Measurements from ENCODE around the gene MIEF2. TPM values are rescaled to one million over a fixed set of nuclear protein-coding genes. Genes with fewer than 3 reads are reported as not detected.

The MIEF2 gene
- polyA plus RNA-seq, 1 donor from 2014 or later = 74.9 TPM

DNA sequence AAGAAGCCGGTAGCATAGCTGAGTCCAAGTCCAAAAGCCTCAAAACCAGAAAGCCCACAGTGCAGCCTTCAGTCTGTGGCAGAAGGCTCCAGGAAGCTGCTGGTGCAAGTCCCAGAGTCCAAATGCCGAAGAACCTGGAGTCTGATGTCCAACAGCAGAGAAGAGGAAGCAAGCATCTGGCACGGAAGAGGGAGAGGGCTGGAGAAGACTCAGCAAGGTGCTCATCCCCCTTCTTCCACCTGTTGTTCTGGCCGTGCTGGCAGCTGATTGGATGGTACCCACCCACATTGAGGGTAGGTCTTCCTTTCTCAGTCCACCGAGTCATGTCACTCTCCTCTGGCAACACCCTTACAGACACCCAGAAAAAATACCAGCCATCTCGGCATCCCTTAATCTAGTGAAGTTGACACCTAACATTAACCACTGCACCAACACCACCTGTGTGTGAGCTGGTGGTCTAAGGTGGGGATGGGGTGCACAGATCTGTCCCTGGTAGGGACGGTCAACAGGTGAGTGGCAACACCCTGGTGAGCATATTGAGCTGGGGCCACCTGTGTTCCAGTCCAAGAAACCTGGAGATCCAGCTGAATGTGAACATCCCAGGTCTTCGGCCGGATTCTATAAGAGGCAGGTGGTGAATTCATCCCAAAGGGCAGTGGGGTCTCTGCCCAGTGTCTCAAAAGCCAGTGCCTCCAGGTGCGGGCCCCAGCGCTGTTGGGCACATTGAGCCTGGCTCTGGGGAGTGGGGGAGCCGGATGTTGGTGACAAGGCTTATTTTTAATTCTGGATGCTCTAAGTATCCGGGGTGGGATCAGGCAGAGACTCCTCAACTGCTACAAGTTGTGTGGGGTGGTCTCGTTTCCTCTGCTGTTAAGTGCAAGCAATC lies 9.8 kb downstream of the MIEF2 start:
- TF ChIP-seq, protein P1, sequence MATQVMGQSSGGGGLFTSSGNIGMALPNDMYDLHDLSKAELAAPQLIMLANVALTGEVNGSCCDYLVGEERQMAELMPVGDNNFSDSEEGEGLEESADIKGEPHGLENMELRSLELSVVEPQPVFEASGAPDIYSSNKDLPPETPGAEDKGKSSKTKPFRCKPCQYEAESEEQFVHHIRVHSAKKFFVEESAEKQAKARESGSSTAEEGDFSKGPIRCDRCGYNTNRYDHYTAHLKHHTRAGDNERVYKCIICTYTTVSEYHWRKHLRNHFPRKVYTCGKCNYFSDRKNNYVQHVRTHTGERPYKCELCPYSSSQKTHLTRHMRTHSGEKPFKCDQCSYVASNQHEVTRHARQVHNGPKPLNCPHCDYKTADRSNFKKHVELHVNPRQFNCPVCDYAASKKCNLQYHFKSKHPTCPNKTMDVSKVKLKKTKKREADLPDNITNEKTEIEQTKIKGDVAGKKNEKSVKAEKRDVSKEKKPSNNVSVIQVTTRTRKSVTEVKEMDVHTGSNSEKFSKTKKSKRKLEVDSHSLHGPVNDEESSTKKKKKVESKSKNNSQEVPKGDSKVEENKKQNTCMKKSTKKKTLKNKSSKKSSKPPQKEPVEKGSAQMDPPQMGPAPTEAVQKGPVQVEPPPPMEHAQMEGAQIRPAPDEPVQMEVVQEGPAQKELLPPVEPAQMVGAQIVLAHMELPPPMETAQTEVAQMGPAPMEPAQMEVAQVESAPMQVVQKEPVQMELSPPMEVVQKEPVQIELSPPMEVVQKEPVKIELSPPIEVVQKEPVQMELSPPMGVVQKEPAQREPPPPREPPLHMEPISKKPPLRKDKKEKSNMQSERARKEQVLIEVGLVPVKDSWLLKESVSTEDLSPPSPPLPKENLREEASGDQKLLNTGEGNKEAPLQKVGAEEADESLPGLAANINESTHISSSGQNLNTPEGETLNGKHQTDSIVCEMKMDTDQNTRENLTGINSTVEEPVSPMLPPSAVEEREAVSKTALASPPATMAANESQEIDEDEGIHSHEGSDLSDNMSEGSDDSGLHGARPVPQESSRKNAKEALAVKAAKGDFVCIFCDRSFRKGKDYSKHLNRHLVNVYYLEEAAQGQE (IDR thresholded peaks at IDR 0.05; ENCODE audit: borderline replicate concordance) = no peak
- TF ChIP-seq TAF1 (IDR thresholded peaks at IDR 0.05; ENCODE audit: low read depth) (no peak), EZH2 (IDR thresholded peaks at IDR 0.05; ENCODE audit: borderline replicate concordance, insufficient read depth, low read length, poor library complexity, severe bottlenecking) (no peak), POLR2AphosphoS5 (IDR thresholded peaks at IDR 0.05) (no peak), SMC3 (conservative IDR thresholded peaks at IDR 0.05; ENCODE audit: poor library complexity) (no peak), EP300 (conservative IDR thresholded peaks at IDR 0.05; ENCODE audit: poor library complexity, severe bottlenecking) (no peak), RAD21 (conservative IDR thresholded peaks at IDR 0.05) (no peak), MXI1 (conservative IDR thresholded peaks at IDR 0.05; ENCODE audit: poor library complexity, severe bottlenecking) (no peak)
- TF ChIP-seq, protein P2, sequence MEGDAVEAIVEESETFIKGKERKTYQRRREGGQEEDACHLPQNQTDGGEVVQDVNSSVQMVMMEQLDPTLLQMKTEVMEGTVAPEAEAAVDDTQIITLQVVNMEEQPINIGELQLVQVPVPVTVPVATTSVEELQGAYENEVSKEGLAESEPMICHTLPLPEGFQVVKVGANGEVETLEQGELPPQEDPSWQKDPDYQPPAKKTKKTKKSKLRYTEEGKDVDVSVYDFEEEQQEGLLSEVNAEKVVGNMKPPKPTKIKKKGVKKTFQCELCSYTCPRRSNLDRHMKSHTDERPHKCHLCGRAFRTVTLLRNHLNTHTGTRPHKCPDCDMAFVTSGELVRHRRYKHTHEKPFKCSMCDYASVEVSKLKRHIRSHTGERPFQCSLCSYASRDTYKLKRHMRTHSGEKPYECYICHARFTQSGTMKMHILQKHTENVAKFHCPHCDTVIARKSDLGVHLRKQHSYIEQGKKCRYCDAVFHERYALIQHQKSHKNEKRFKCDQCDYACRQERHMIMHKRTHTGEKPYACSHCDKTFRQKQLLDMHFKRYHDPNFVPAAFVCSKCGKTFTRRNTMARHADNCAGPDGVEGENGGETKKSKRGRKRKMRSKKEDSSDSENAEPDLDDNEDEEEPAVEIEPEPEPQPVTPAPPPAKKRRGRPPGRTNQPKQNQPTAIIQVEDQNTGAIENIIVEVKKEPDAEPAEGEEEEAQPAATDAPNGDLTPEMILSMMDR (IDR thresholded peaks at IDR 0.05; ENCODE audit: poor library complexity, severe bottlenecking) = no peak
- H3K4me2 ChIP-seq (ENCODE audit: low read length) = no peak overlapping the region
- no peaks in the 10 kb centered on the region for H3K79me2 ChIP-seq (replicated peaks; ENCODE audit: insufficient read depth, low read length)
- H4K20me1 ChIP-seq (ENCODE audit: insufficient read depth) = no peaks in the 10 kb centered on the region
- H3K9me2 ChIP-seq (ENCODE audit: insufficient read depth, low read length) = no peaks in the 10 kb centered on the region
- H3K9me3 ChIP-seq (ENCODE audit: low read length) = no peaks in the 10 kb centered on the region
- peaks cover 3% of the 10 kb centered on the region for H3K36me3 ChIP-seq (ENCODE audit: insufficient read depth, low read length)
- H3F3A ChIP-seq (ENCODE audit: insufficient read depth, low read length, poor library complexity, severe bottlenecking) = no peaks in the 10 kb centered on the region
- H3K27me3 ChIP-seq (ENCODE audit: insufficient read depth, low read depth, low read length) = no peaks in the 10 kb centered on the region
- no peak overlapping the region for H2AFZ ChIP-seq (ENCODE audit: low read depth, low read length)
- no peak overlapping the region for H3K9ac ChIP-seq (ENCODE audit: low read length)
- H3K27ac ChIP-seq (ENCODE audit: low read length) = no peak overlapping the region
- no peak overlapping the region for H3K4me3 ChIP-seq (ENCODE audit: low read length)

DNA sequence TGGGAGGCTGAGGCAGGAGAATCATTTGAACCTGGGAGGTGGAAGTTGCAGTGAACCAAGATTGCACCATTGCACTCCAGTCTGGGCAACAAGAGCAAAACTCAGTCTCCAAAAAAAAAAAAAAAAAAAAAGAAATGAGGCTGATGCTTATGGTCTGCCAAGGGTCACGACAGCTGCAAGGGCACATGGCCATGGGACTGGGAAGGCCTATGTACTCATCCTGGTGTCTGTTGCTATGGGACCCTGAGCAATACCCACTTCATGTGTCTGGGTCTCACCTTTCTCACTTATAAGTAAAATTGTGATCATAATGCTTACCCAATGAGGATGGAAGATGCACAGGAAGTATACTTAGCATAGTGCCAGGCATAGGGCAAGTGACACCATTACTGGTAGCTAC lies 16.6 kb downstream of the MIEF2 start:
- H3K27me3 ChIP-seq (ENCODE audit: insufficient read depth, low read depth, low read length) = no peaks in the 10 kb centered on the region
- no peak overlapping the region for H3K4me3 ChIP-seq (ENCODE audit: low read length)
- no peaks in the 10 kb centered on the region for H4K20me1 ChIP-seq (ENCODE audit: insufficient read depth)
- H3F3A ChIP-seq (ENCODE audit: insufficient read depth, low read length, poor library complexity, severe bottlenecking) = no peaks in the 10 kb centered on the region
- H3K9me3 ChIP-seq (ENCODE audit: low read length) = no peaks in the 10 kb centered on the region
- no peaks in the 10 kb centered on the region for H3K9me2 ChIP-seq (ENCODE audit: insufficient read depth, low read length)
- no peak overlapping the region for H3K27ac ChIP-seq (ENCODE audit: low read length)
- H3K36me3 ChIP-seq (ENCODE audit: insufficient read depth, low read length) = peaks cover 3% of the 10 kb centered on the region
- no peak overlapping the region for H3K9ac ChIP-seq (ENCODE audit: low read length)
- TF ChIP-seq EZH2 (IDR thresholded peaks at IDR 0.05; ENCODE audit: borderline replicate concordance, insufficient read depth, low read length, poor library complexity, severe bottlenecking) (no peak), RAD21 (conservative IDR thresholded peaks at IDR 0.05) (no peak), POLR2AphosphoS5 (IDR thresholded peaks at IDR 0.05) (no peak), EP300 (conservative IDR thresholded peaks at IDR 0.05; ENCODE audit: poor library complexity, severe bottlenecking) (no peak), SMC3 (conservative IDR thresholded peaks at IDR 0.05; ENCODE audit: poor library complexity) (no peak), TAF1 (IDR thresholded peaks at IDR 0.05; ENCODE audit: low read depth) (no peak)
- TF ChIP-seq, protein P2 (IDR thresholded peaks at IDR 0.05; ENCODE audit: poor library complexity, severe bottlenecking) = no peak
- H3K79me2 ChIP-seq (replicated peaks; ENCODE audit: insufficient read depth, low read length) = no peaks in the 10 kb centered on the region
- no peak overlapping the region for H3K4me2 ChIP-seq (ENCODE audit: low read length)
- H2AFZ ChIP-seq (ENCODE audit: low read depth, low read length) = no peak overlapping the region
